Stimulated activated CD8-positive, alpha-beta memory T cell treated with anti-CD3 and anti-CD28 coated beads, Interleukin-12 subunit alpha, Interleukin-12 subunit beta, amount 100 ng/mL, for 24 hours (primary cell): ENCODE data around the gene SLC2A4.
"Not testable (repeated sequence)": the region's sequence is repeated elsewhere in the genome, so short reads cannot be mapped to it uniquely, and the experiment has no call there.

Experiments
- DNase-seq: peaks from one replicate; pipeline ENCODE4 v3.0.0-alpha.2; 2020; ENCODE audit errors: extremely low read depth

SLC2A4 gene

DNA sequence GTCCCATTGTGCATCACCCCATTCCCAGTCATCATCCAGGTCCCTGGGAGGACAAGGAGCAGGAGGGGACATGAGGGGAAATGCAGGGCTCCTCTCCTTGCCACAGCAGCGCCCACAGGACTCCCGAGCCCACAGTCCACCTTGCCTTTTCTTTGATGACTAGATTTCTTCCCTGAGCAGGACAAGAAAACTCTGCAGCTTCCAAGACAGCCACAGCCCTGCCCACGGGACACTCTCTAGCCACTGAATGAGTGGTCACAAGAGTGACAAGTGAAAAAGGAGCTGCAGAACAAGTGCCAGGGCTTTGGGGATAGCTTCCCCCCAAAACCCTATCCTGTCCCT is 42.9 kb downstream of the SLC2A4 start:
- DNase-seq, result no peak

DNA sequence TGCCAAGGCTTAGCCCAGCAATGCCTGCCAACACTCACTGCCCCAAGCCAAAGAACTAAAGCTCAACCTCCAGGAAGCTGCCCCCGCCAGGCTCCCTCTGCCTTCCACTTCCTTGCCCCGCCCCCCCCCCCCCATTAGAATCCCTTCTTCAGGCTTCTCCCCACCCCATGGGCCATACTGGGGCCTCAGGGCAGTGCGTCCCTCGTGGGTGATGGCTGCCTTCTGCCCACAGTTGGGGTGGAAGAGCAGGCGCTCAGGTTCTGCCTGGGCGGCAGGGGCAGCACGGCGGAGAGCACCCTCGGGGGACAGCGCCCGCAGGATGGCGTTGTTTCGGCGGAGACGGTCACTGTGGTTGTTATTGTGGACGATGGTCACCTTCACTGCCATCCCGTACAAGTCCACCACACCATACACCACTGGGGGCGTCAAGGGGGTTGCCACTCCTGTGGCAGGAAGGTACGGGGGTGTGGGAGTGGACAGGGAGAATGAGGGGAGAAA is 43.6 kb downstream of the SLC2A4 start:
- DNase-seq, result no peak

- no peak for DNase-seq
These were observed 44.7 kb downstream of the SLC2A4 start for GRCh38 chr17:7326186-7326585.

DNA sequence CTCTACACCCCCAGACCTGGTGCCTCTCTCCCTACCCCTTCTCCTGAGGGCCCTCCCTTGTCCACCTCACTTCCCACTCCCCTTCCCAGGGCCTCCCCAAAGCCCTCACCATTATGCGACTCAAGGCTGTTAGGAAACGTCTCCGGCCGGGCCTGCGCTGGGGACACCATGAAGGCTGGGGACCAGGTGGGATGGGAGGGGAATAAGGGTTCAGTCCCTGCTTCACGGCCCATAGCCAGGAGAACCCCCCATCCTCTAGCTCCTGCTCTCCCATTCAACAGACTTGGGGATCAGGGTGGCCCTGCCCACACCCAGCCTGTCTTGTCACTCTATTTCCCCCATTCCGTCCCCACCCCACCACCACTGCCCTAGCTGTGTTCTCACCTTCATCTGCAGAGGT is 45.5 kb downstream of the SLC2A4 start:
- no peak for DNase-seq

- DNase-seq, result no peak
These were observed 46.0 kb downstream of the SLC2A4 start for GRCh38 chr17:7327501-7327900.

GRCh38 chr17:7328009-7328408 is 46.5 kb downstream of the SLC2A4 start:
- no peak for DNase-seq

DNA sequence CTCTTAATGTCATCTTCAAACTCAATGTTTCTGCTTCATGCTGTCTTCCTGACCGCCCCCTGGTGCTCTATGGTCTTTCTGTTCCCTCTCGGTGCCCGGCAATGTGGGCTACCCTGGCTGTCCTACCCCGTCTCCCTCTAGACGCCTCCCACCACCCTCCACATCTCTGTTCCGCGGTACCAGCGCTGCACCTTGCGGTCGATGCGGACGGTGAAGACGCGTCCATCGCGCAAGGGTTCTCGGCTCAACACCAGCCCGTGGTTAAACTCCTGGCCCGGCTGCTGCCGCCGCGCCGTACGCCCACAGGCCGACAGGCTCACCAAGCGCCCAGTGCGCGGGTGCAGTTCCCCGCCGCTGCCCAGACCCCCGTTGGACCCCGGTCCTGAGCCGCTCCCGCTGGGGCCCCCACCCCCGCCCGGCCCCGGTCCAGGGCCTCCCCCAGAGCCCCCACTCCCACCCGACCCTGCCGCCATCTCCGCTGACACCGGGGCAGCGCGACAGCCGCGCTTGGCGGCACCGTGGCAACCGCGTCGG is 47.4 kb downstream of the SLC2A4 start, which contains the start of gene NEURL4:
TSS of gene NEURL4 (minus strand) at position 496 of the 534 bp plus-strand sequence. CDS start at position 473, 23 bp downstream.
- DNase-seq, result no peak

GRCh38 chr17:7329374-7329996 is 48.0 kb downstream of the SLC2A4 start:
- DNase-seq, result peak; percentile 88

DNA sequence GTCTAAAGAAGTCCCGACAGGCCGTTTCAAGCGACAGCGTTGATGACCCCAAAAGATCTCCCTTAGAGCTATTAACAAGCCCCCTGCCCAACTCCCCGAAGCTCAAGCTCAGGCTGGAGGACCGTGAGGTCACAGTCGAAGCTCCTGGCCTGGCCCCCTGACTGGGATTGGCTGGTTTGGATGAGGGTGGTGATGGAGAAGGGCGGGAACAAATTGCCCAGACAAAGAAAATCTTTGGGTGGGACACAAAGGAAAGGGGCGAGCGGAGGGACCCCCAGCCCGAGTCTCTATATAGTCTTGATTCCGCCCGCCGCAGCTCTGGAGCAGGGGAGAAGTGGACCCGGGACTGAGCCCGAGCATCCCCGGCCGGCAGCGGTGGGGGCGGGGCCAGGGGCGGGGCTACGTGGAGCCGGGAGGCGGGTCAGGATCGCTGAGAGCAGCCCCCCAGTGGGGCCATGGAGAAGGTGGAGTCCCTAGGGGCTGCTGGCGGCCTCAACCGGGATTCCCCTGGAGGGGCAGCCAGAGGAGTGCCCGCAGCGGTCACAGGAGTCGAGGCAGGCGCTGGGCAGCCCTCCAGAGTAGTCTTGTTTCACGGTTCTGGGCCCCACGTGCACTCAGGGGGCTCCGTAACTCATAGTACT is 48.6 kb downstream of the SLC2A4 start:
- DNase-seq, result peak; percentile 53

- no peak for DNase-seq
These were observed 49.1 kb downstream of the SLC2A4 start for GRCh38 chr17:7330638-7331015.

- no peak for DNase-seq
These were observed 50.6 kb downstream of the SLC2A4 start for GRCh38 chr17:7332111-7332510.

DNA sequence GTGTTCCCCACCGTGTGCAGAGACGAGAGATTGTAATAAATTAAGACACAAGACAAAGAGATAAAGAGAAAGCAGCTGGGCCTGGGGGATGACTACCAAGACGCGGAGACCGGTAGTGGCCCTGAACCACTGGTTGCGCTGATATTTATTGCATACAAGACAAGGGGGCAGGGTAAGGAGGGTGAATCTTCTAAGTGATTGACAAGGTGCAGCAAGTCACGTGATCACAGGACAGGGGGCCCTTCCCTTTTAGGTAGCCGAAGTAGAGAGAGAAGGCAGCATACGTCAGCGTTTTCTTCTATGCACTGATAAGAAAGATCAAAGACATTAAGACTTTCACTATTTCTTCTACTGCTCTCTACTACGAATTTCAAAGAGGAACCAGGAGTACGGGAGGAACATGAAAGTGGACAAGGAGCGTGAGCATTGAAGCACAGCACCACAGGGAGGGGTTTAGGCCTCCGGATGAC is 51.1 kb downstream of the SLC2A4 start:
- DNase-seq, result not testable (repeated sequence)

DNA sequence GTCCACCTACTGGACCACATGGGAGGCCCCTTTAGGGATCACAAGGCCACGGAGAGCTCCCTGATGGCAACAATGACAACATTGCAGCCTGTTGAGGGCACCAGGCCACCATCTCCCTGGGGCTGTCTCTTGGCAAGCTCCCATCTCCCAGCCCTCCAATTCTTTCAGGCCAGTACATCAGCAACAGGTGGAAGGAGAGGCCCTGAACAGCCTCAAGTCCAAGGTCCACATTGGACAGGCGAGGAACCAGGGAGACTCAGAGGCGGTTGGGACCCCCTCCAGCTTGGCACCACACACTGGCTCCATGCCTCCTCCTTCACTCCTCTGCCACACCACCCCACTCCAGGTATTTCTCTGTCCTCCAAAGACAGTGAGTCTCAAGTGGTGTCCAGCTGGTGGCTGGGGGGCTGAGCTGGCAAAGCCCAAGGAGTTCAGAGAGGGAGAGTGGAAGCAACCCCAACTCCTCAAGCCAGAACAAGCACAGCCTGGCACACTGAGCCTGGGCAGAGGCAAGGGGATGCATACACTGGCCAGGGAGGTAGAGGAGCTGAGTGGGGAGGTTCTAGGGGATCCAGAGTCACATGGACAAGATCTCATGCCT is 53.5 kb downstream of the SLC2A4 start:
- no peak for DNase-seq

- not testable (repeated sequence) for DNase-seq
These were observed 54.2 kb downstream of the SLC2A4 start for GRCh38 chr17:7335765-7336164.

- DNase-seq, result peak; percentile 65
These were observed 55.0 kb downstream of the SLC2A4 start, which contains the start of gene ACAP1 for GRCh38 chr17:7336240-7337175. ACAP1 (plus strand) TSS chr17:7336529; CDS start chr17:7336735, 206 bp downstream.

DNA sequence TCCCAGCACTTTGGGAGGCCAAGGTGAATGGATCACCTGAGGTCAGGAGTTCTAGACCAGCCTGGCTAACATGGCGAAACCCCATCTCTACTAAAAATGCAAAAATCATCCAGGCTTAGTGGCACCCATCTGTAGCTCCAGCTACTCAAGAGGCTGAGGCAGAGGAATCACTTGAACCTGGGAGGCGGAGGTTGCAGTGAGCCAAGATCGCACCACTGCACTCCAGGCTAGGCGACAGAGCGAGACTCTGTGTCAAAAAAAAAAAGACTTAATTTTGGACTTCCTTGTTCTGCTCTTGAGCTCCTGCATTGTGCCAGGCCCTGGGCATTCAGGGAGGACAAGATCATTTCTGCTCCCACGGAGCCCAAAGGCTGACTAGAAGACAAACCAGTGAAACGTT is 56.1 kb downstream of the SLC2A4 start:
- not testable (repeated sequence) for DNase-seq
